ENCODE measurements around the gene MAK.
"Not testable (repeated sequence)": the region's sequence is repeated elsewhere in the genome, so short reads cannot be mapped to it uniquely, and the experiment has no call there.

DNA sequence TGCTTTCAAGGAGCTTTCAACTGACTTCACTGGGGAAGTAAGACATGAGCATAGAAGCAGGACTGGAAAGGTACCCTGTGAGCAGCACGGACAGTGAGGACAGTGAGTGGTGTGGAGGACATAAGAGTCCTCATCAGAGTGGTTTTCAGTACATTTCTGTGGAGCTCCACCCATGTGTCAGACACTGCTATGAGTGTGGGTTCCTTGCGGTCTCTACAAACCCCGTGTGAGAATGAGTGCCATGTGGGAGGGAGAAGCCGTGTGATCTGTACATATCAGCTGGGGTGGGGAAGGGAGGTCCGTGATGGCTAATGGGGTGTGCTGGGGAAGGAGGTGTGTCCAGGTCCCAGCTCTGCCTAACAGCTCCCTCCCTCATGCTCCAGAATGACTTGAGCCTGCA, 86.6 kb downstream of the MAK start:
- TF ChIP-seq, protein P1, sequence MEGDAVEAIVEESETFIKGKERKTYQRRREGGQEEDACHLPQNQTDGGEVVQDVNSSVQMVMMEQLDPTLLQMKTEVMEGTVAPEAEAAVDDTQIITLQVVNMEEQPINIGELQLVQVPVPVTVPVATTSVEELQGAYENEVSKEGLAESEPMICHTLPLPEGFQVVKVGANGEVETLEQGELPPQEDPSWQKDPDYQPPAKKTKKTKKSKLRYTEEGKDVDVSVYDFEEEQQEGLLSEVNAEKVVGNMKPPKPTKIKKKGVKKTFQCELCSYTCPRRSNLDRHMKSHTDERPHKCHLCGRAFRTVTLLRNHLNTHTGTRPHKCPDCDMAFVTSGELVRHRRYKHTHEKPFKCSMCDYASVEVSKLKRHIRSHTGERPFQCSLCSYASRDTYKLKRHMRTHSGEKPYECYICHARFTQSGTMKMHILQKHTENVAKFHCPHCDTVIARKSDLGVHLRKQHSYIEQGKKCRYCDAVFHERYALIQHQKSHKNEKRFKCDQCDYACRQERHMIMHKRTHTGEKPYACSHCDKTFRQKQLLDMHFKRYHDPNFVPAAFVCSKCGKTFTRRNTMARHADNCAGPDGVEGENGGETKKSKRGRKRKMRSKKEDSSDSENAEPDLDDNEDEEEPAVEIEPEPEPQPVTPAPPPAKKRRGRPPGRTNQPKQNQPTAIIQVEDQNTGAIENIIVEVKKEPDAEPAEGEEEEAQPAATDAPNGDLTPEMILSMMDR (conservative IDR thresholded peaks at IDR 0.05; ENCODE audit: low read length), result not testable (repeated sequence)
- TF ChIP-seq EZH2phosphoT487 (IDR thresholded peaks at IDR 0.05; ENCODE audit: borderline replicate concordance, low read depth, low read length), result not testable (repeated sequence)

Measured in OCI-LY7 (cell line).